HCT116 (cell line): Measurements from ENCODE around the gene NMUR1. TPM values are rescaled to one million over a fixed set of nuclear protein-coding genes. Genes with fewer than 3 reads are reported as not detected.

Experiments
- ATAC-seq: fragments of 200-7000 bp; cut with Tn5 transposase; 2 replicates; pipeline ENCODE4 v1.9.1; 2020; ENCODE audit warnings: mild to moderate bottlenecking, moderate library complexity
- BruUV-seq: library from RNA; stranded (reverse); fragments of 400-500 nt; replicated peaks from 2 replicates; lab custom pipeline; 2021; lab: Mats Ljungman, UMichigan
- CTCF ChIA-PET: fragments of 300-600 bp; sonication (Branson Sonifier 250); formaldehyde crosslinking; loops from one replicate; lab custom pipeline; 2021; ENCODE audit warnings: antibody characterized with exemption; lab: Charles Lee
- POLR2A ChIA-PET: fragments of 300-600, 350-600 bp; sonication (Branson Sonifier 250); formaldehyde crosslinking; loops from one replicate; lab custom pipeline; 2021; ENCODE audit warnings: antibody characterized with exemption; lab: Charles Lee
- RAD21 ChIA-PET, 2 experiments: fragments of 300-600 bp; sonication (Branson Sonifier 250); formaldehyde crosslinking; loops; one replicate each; lab custom pipeline; 2023; ENCODE audit warnings: low total read pairs in 2 of 2; ENCODE audit not compliant: uncharacterized antibody in 2 of 2, unreplicated experiment in 2 of 2, low non-redundant PET in 1 of 2; lab: Charles Lee
- DNase-seq: peaks from one replicate; pipeline ENCODE4 v3.0.0-alpha.2; 2010; ENCODE audit warnings: low read depth, low spot score
- H2AFZ ChIP-seq: fragments of 200-600 bp; shearing (Covaris generic), sonication (generic); 2 replicates; pipeline ENCODE4 v1.6.1; 2017; ENCODE audit warnings: low read depth, mixed run types, mixed read lengths, antibody characterized with exemption, low read length; ENCODE audit not compliant: poor library complexity, severe bottlenecking
- H3K27ac ChIP-seq: 2 replicates; pipeline ENCODE4 v1.5.1; 2012; ENCODE audit warnings: low read depth, low read length
- H3K27me3 ChIP-seq: fragments of 200-600 bp; sonication (generic); 2 replicates; pipeline ENCODE4 v1.6.1; 2016; ENCODE audit warnings: mixed run types, low read length, mixed read lengths; ENCODE audit not compliant: insufficient read depth
- H3K36me3 ChIP-seq, 2 experiments: fragments of 200-500 bp in 1 of 2; fragments of 200-600 bp in 1 of 2; sonication (Bioruptor generic) in 1 of 2; sonication (generic) in 1 of 2; 2 replicates each; pipeline versions ENCODE4 v1.5.1 to v1.6.1; 2014 to 2016; ENCODE audit warnings: low read length in 2 of 2, inconsistent platforms in 1 of 2, mixed read lengths in 1 of 2, mixed run types in 1 of 2; ENCODE audit not compliant: insufficient read depth in 2 of 2, control insufficient read depth in 1 of 2
- H3K4me1 ChIP-seq, 2 experiments: fragments of 200-600 bp in 1 of 2; sonication (generic) in 1 of 2; 2 replicates each; pipeline versions ENCODE4 v1.5.1 to v1.6.1; 2012 to 2017; ENCODE audit warnings: low read length in 2 of 2, inconsistent platforms in 1 of 2, mild to moderate bottlenecking in 1 of 2, mixed read lengths in 1 of 2, mixed run types in 1 of 2, moderate library complexity in 1 of 2; ENCODE audit not compliant: insufficient read depth in 2 of 2, control insufficient read depth in 1 of 2
- H3K4me2 ChIP-seq: fragments of 200-600 bp; sonication (generic); 2 replicates; pipeline ENCODE4 v1.6.1; 2017; ENCODE audit warnings: mixed run types, low read length, mixed read lengths
- H3K4me3 ChIP-seq, 2 experiments: fragments of 200-600 bp in 1 of 2; sonication (generic) in 1 of 2; replicated peaks in 1 of 2; 2 replicates each; pipeline ENCODE4 v1.5.1; 2011 to 2016; ENCODE audit warnings: low read length in 2 of 2, control low read depth in 1 of 2, low read depth in 1 of 2, mild to moderate bottlenecking in 1 of 2, mixed read lengths in 1 of 2, mixed run types in 1 of 2
- H3K79me2 ChIP-seq: fragments of 200-600 bp; sonication (generic); 2 replicates; pipeline ENCODE4 v1.6.1; 2017; ENCODE audit warnings: mild to moderate bottlenecking, mixed run types, low read length, moderate library complexity, mixed read lengths; ENCODE audit not compliant: insufficient read depth
- H3K9ac ChIP-seq: fragments of 200-600 bp; sonication (generic); 2 replicates; pipeline ENCODE4 v1.6.1; 2016; ENCODE audit warnings: low read length, mixed read lengths
- H3K9me2 ChIP-seq: fragments of 200-600 bp; sonication (generic), shearing (Covaris generic); 2 replicates; pipeline ENCODE4 v1.6.1; 2017; ENCODE audit warnings: mixed run types, mild to moderate bottlenecking, moderate library complexity; ENCODE audit not compliant: insufficient read depth
- H3K9me3 ChIP-seq, 2 experiments: fragments of 200-500 bp in 1 of 2; fragments of 200-600 bp in 1 of 2; sonication (Bioruptor generic) in 1 of 2; sonication (generic) in 1 of 2; 2 replicates each; pipeline ENCODE4 v1.6.1; 2014 to 2017; ENCODE audit warnings: low read length in 2 of 2, mixed read lengths in 2 of 2, inconsistent platforms in 1 of 2, low read depth in 1 of 2, mild to moderate bottlenecking in 1 of 2, mixed run types in 1 of 2, moderate library complexity in 1 of 2; ENCODE audit not compliant: control insufficient read depth in 1 of 2, insufficient read depth in 1 of 2
- H4K20me1 ChIP-seq: fragments of 200-600 bp; sonication (generic), shearing (Covaris generic); 2 replicates; pipeline ENCODE4 v1.6.1; 2017; ENCODE audit warnings: mixed run types, mild to moderate bottlenecking, moderate library complexity; ENCODE audit not compliant: insufficient read depth
- ATF3 ChIP-seq: IDR thresholded peaks from 2 replicates; pipeline ENCODE4 v1.6.1; 2012
- CEBPB ChIP-seq: IDR thresholded peaks from 2 replicates; pipeline ENCODE4 v1.6.1; 2012; ENCODE audit warnings: low read depth
- EGR1 ChIP-seq: IDR thresholded peaks from 2 replicates; pipeline ENCODE4 v1.6.1; 2012; ENCODE audit warnings: low read depth
- EZH2 ChIP-seq: fragments of 200-600 bp; sonication (generic); IDR thresholded peaks from 2 replicates; pipeline ENCODE4 v1.6.1; 2017; ENCODE audit warnings: antibody characterized with exemption, mixed run types
- EZH2phosphoT487 ChIP-seq: fragments of 200-600 bp; IDR thresholded peaks from 2 replicates; pipeline ENCODE4 v1.6.1; 2018; ENCODE audit warnings: antibody characterized with exemption, borderline replicate concordance
- FOSL1 ChIP-seq: IDR thresholded peaks from 2 replicates; pipeline ENCODE4 v1.6.1; 2012; ENCODE audit warnings: low read depth
- JUND ChIP-seq: IDR thresholded peaks from 2 replicates; pipeline ENCODE4 v1.6.1; 2012
- MAX ChIP-seq: IDR thresholded peaks from 2 replicates; pipeline ENCODE4 v1.6.1; 2012
- POLR2A ChIP-seq: IDR thresholded peaks from 2 replicates; pipeline ENCODE4 v1.7.0; 2011; ENCODE audit warnings: borderline replicate concordance; ENCODE audit not compliant: insufficient read depth, insufficient read length; ENCODE audit errors: extremely low read depth
- POLR2AphosphoS5 ChIP-seq: IDR thresholded peaks from 2 replicates; pipeline ENCODE4 v1.6.1; 2011; ENCODE audit warnings: mild to moderate bottlenecking, low read depth, low read length, moderate library complexity
- RAD21 ChIP-seq: IDR thresholded peaks from 2 replicates; pipeline ENCODE4 v1.6.1; 2012; ENCODE audit warnings: low read depth, mild to moderate bottlenecking
- SIN3A ChIP-seq: IDR thresholded peaks from 2 replicates; pipeline ENCODE4 v1.6.1; 2012; ENCODE audit warnings: low read depth
- SRF ChIP-seq: IDR thresholded peaks from 2 replicates; pipeline ENCODE4 v1.6.1; 2012; ENCODE audit warnings: low read depth
- TCF7L2 ChIP-seq: IDR thresholded peaks from 2 replicates; pipeline ENCODE4 v1.7.0; 2011; ENCODE audit warnings: borderline replicate concordance, inconsistent platforms; ENCODE audit not compliant: insufficient read depth, insufficient read length; ENCODE audit errors: extremely low read depth
- YY1 ChIP-seq: IDR thresholded peaks from 2 replicates; pipeline ENCODE4 v1.6.1; 2011; ENCODE audit warnings: low read length, low read depth, moderate library complexity, mild to moderate bottlenecking; ENCODE audit not compliant: insufficient replicate concordance; ENCODE audit errors: extremely low read depth
- ZFX ChIP-seq: fragments of 450-650 bp; IDR thresholded peaks from 2 replicates; pipeline ENCODE4 v1.6.1; 2017
- intact Hi-C: fragments of 100-400 bp; cut with micrococcal nuclease; formaldehyde crosslinking; loops from 2 replicates; pipeline ENCODE4 v1.10.0; 2022
- total RNA-seq: library from RNA; stranded (reverse); gene quantifications from one replicate; pipeline ENCODE4 v1.2.1, GENCODE V29; 2021; ENCODE audit not compliant: unreplicated experiment
- TF ChIP-seq, protein P1 (sequence below), 3 experiments: fragments of 200-600 bp in 1 of 3; sonication (generic) in 1 of 3; IDR thresholded peaks in 2 of 3; conservative IDR thresholded peaks in 1 of 3; 2 replicates each; pipeline ENCODE4 v1.5.1; 2012 to 2017; ENCODE audit warnings: low read depth in 2 of 3, low read length in 2 of 3, antibody characterized with exemption in 1 of 3, borderline replicate concordance in 1 of 3, control low read depth in 1 of 3, mild to moderate bottlenecking in 1 of 3, mixed read lengths in 1 of 3, mixed run types in 1 of 3, moderate library complexity in 1 of 3; ENCODE audit not compliant: insufficient read depth in 1 of 3
- TF ChIP-seq, protein P2 (sequence below): IDR thresholded peaks from 2 replicates; pipeline ENCODE4 v1.6.1; 2012; ENCODE audit warnings: low read depth
- TF ChIP-seq, protein P3 (sequence below): IDR thresholded peaks from 2 replicates; pipeline ENCODE4 v1.6.1; 2011; ENCODE audit warnings: mild to moderate bottlenecking, low read length, moderate library complexity; ENCODE audit not compliant: insufficient replicate concordance; ENCODE audit errors: extremely low read depth

Gene NMUR1
- total RNA-seq, 1 experiment from 2014 or later, result not detected

DNA sequence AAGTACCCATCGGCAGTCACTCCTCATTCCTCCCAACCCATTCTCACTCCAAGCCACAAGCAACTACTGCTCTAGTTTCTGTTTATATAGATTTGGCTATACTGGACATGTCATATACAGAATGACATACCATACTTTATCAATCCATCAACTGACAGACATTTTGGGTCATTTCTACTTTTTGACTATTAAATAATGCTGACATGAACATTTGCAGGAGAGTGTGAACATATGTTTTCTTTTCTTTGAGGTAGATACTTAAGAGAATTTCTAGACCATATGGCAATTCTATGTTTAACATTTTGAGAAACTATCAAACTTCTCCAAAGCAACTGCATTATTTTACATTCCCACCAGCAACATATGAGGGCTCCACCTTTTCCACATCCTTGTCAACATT, 32.6 kb downstream of the NMUR1 start:
- no peak for ATAC-seq

More for the DNA sequence above, 32.6 kb downstream of the NMUR1 start:
- BruUV-seq, result no TSS peak
- intact Hi-C loops, result no loop called here
- Histone ChIP-seq H3K36me3 (no peaks in the 10 kb centered on the region), H3K27me3 (no peaks in the 10 kb centered on the region), H3K79me2 (no peaks in the 10 kb centered on the region), H3K9me2 (no peaks in the 10 kb centered on the region), H3K9ac (no peak overlapping the region), H2AFZ (no peak overlapping the region), H3K4me1 (no peaks in the 10 kb centered on the region), H3K4me3 (no peak overlapping the region), H3K9me3 (no peaks in the 10 kb centered on the region), H3K4me2 (no peak overlapping the region), H3K27ac (no peak overlapping the region), H4K20me1 (no peaks in the 10 kb centered on the region)
- ChIA-PET CTCF (no interaction called here), POLR2A (no interaction called here), RAD21 (no interaction called here)
- TF ChIP-seq, protein P1, sequence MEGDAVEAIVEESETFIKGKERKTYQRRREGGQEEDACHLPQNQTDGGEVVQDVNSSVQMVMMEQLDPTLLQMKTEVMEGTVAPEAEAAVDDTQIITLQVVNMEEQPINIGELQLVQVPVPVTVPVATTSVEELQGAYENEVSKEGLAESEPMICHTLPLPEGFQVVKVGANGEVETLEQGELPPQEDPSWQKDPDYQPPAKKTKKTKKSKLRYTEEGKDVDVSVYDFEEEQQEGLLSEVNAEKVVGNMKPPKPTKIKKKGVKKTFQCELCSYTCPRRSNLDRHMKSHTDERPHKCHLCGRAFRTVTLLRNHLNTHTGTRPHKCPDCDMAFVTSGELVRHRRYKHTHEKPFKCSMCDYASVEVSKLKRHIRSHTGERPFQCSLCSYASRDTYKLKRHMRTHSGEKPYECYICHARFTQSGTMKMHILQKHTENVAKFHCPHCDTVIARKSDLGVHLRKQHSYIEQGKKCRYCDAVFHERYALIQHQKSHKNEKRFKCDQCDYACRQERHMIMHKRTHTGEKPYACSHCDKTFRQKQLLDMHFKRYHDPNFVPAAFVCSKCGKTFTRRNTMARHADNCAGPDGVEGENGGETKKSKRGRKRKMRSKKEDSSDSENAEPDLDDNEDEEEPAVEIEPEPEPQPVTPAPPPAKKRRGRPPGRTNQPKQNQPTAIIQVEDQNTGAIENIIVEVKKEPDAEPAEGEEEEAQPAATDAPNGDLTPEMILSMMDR (IDR thresholded peaks at IDR 0.05 in 2 of 3, conservative IDR thresholded peaks at IDR 0.05 in 1 of 3; ENCODE audit: borderline replicate concordance in 1 of 3, insufficient read depth in 1 of 3, low read depth in 2 of 3, low read length in 2 of 3), result no peak
- no peak for TF ChIP-seq MAX
- TF ChIP-seq POLR2AphosphoS5, result no peak
- no peak for TF ChIP-seq TCF7L2
- TF ChIP-seq, protein P2, sequence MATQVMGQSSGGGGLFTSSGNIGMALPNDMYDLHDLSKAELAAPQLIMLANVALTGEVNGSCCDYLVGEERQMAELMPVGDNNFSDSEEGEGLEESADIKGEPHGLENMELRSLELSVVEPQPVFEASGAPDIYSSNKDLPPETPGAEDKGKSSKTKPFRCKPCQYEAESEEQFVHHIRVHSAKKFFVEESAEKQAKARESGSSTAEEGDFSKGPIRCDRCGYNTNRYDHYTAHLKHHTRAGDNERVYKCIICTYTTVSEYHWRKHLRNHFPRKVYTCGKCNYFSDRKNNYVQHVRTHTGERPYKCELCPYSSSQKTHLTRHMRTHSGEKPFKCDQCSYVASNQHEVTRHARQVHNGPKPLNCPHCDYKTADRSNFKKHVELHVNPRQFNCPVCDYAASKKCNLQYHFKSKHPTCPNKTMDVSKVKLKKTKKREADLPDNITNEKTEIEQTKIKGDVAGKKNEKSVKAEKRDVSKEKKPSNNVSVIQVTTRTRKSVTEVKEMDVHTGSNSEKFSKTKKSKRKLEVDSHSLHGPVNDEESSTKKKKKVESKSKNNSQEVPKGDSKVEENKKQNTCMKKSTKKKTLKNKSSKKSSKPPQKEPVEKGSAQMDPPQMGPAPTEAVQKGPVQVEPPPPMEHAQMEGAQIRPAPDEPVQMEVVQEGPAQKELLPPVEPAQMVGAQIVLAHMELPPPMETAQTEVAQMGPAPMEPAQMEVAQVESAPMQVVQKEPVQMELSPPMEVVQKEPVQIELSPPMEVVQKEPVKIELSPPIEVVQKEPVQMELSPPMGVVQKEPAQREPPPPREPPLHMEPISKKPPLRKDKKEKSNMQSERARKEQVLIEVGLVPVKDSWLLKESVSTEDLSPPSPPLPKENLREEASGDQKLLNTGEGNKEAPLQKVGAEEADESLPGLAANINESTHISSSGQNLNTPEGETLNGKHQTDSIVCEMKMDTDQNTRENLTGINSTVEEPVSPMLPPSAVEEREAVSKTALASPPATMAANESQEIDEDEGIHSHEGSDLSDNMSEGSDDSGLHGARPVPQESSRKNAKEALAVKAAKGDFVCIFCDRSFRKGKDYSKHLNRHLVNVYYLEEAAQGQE, result no peak
- TF ChIP-seq EZH2phosphoT487, result no peak
- TF ChIP-seq EGR1, result no peak
- TF ChIP-seq CEBPB, result no peak
- TF ChIP-seq SRF, result no peak
- no peak for TF ChIP-seq EZH2
- TF ChIP-seq RAD21, result no peak
- no peak for TF ChIP-seq ATF3
- no peak for TF ChIP-seq SIN3A
- TF ChIP-seq JUND, result no peak
- no peak for TF ChIP-seq YY1
- no peak for TF ChIP-seq ZFX
- no peak for TF ChIP-seq POLR2A
- TF ChIP-seq, protein P3, sequence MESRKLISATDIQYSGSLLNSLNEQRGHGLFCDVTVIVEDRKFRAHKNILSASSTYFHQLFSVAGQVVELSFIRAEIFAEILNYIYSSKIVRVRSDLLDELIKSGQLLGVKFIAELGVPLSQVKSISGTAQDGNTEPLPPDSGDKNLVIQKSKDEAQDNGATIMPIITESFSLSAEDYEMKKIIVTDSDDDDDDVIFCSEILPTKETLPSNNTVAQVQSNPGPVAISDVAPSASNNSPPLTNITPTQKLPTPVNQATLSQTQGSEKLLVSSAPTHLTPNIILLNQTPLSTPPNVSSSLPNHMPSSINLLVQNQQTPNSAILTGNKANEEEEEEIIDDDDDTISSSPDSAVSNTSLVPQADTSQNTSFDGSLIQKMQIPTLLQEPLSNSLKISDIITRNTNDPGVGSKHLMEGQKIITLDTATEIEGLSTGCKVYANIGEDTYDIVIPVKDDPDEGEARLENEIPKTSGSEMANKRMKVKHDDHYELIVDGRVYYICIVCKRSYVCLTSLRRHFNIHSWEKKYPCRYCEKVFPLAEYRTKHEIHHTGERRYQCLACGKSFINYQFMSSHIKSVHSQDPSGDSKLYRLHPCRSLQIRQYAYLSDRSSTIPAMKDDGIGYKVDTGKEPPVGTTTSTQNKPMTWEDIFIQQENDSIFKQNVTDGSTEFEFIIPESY, result no peak
- no peak for TF ChIP-seq FOSL1
- DNase-seq, result no peak
